Uterus (tissue), 2 donors: Measurements from ENCODE around the gene HBEGF.

Source experiments
- CTCF ChIP-seq, 4 experiments: fragments of 200-600 bp in 2 of 4; fragments of 450-650 bp in 2 of 4; sonication (generic) in 2 of 4; IDR thresholded peaks; one replicate each; pipeline ENCODE4 v1.5.1; 2016 to 2019; ENCODE audit warnings: antibody characterized with exemption in 4 of 4, mild to moderate bottlenecking in 2 of 4, moderate library complexity in 1 of 4
- POLR2A ChIP-seq, 2 donors: fragments of 450-650 bp; IDR thresholded peaks; one replicate each; pipeline ENCODE4 v1.6.1; 2016; ENCODE audit warnings: antibody characterized with exemption in 2 of 2, mild to moderate bottlenecking in 1 of 2, moderate library complexity in 1 of 2

- TF ChIP-seq POLR2A (IDR thresholded peaks at IDR 0.05) (no peak), CTCF (IDR thresholded peaks at IDR 0.05) (no peak)
These were observed 60.0 kb downstream of the HBEGF start for GRCh38 chr5:140286424-140286823.
